Tibial nerve (tissue), 3 donors: Measurements from ENCODE around the gene GLYAT.

ENCODE experiments used
- POLR2A ChIP-seq, 2 donors: fragments of 450-650 bp; IDR thresholded peaks; one replicate each; pipeline ENCODE4 v1.6.1; 2017; ENCODE audit warnings: antibody characterized with exemption in 2 of 2, mild to moderate bottlenecking in 2 of 2, moderate library complexity in 2 of 2
- TF ChIP-seq, protein P1 (sequence below), 5 experiments: fragments of 200-600 bp in 3 of 5; fragments of 450-650 bp in 2 of 5; sonication (generic) in 3 of 5; IDR thresholded peaks; one replicate each; pipeline ENCODE4 v1.5.1; 2016 to 2019; ENCODE audit warnings: antibody characterized with exemption in 5 of 5, mild to moderate bottlenecking in 3 of 5, moderate library complexity in 2 of 5

DNA sequence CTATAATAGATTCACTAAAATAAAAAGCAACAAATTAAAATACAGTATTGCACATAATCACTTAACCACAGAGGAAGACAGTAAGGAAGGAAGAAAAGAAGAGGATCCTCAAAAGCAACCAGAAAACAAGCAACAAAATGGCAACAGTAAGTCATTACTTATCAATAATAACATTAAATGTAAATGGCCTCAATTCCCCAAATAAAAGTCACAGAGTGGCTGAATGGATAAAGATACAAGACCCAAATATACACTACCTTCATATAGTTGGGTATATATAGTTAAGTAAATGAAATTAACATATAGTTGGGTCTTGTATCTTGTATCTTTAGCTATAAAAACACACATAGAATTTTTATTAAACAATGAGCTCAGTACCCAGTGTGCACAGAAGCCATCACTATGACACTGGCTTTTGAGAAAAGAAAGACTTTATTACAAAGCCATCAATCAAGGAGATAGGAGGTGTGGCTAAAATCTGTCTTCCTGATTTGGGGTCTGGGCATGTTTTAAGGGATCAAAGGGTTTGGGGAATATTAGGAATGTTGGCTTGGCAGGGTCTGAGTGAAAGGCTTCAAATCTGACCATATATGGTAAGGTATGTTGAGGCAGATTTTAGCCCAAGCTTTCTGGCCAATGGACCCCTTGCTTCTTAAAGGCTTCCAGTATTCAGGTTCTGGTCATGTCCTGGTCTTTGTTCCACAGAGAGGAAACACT, 13.4 kb upstream of the GLYAT start:
- TF ChIP-seq, protein P1, sequence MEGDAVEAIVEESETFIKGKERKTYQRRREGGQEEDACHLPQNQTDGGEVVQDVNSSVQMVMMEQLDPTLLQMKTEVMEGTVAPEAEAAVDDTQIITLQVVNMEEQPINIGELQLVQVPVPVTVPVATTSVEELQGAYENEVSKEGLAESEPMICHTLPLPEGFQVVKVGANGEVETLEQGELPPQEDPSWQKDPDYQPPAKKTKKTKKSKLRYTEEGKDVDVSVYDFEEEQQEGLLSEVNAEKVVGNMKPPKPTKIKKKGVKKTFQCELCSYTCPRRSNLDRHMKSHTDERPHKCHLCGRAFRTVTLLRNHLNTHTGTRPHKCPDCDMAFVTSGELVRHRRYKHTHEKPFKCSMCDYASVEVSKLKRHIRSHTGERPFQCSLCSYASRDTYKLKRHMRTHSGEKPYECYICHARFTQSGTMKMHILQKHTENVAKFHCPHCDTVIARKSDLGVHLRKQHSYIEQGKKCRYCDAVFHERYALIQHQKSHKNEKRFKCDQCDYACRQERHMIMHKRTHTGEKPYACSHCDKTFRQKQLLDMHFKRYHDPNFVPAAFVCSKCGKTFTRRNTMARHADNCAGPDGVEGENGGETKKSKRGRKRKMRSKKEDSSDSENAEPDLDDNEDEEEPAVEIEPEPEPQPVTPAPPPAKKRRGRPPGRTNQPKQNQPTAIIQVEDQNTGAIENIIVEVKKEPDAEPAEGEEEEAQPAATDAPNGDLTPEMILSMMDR (IDR thresholded peaks at IDR 0.05), result no peak
- TF ChIP-seq POLR2A (IDR thresholded peaks at IDR 0.05), result no peak
